ENCODE results near the gene IL36A. TPM values are rescaled to one million over a fixed set of nuclear protein-coding genes. Genes with fewer than 3 reads are reported as not detected.

The IL36A gene
- total and polyA plus RNA-seq, 2 experiments from 2014 or later = not detected

DNA sequence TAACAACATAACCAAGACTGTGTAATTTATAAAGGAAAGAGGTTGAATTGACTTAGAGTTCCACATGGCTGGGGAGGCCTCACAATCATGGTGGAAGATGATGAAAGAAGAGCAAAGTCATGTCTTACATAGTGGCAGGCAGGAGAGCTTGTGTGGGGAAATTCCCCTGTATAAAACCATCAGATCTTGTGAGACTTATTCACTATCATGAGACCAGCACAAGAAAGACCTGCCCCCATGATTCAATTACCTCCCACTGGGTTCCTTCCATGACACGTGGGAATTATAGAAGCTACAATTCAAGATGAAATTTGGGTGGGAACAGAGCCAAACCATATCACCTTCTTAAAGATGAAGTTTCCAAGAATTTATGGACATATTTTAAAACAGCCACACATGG lies 51.3 kb downstream of the IL36A start:
- Histone ChIP-seq H3K9me3 (ENCODE audit: low read depth) (no peaks in the 10 kb centered on the region), H3K4me1 (ENCODE audit: insufficient read depth) (no peaks in the 10 kb centered on the region), H3K4me3 (no peak overlapping the region), H3K79me2 (no peaks in the 10 kb centered on the region), H3K36me3 (replicated peaks; ENCODE audit: insufficient read depth, low read depth) (no peaks in the 10 kb centered on the region), H4K20me1 (ENCODE audit: insufficient read depth, poor library complexity, severe bottlenecking) (no peaks in the 10 kb centered on the region), H3K27ac (peak overlapping the region; percentile 63), H2AFZ (no peak overlapping the region), H3K9me2 (replicated peaks; ENCODE audit: insufficient read depth) (no peaks in the 10 kb centered on the region), H3K27me3 (no peaks in the 10 kb centered on the region), H3K4me2 (no peak overlapping the region)
- DNase-seq (ENCODE audit: low spot score) = peak; percentile 1
- 68% methylated on average over 1 of the region's 1 CpG for WGBS (ENCODE audit: low lambda C conversion rate, missing lambda C conversion rate)
- TF ChIP-seq EZH2 (IDR thresholded peaks at IDR 0.05; ENCODE audit: borderline replicate concordance) (no peak), EZH2phosphoT487 (IDR thresholded peaks at IDR 0.05; ENCODE audit: low read depth, severe bottlenecking, unreplicated experiment) (no peak), CTCF (IDR thresholded peaks at IDR 0.05; ENCODE audit: poor library complexity) (no peak)

- WGBS (ENCODE audit: low lambda C conversion rate, missing lambda C conversion rate) = 35% methylated on average over 1 of the region's 1 CpG
- Histone ChIP-seq H3K4me3 (no peak overlapping the region), H3K9me3 (ENCODE audit: low read depth) (no peaks in the 10 kb centered on the region), H3K27me3 (no peaks in the 10 kb centered on the region), H3K36me3 (replicated peaks; ENCODE audit: insufficient read depth, low read depth) (no peaks in the 10 kb centered on the region), H2AFZ (no peak overlapping the region), H3K4me2 (no peak overlapping the region), H4K20me1 (ENCODE audit: insufficient read depth, poor library complexity, severe bottlenecking) (no peaks in the 10 kb centered on the region), H3K27ac (peak overlapping the region; percentile 63), H3K9me2 (replicated peaks; ENCODE audit: insufficient read depth) (no peaks in the 10 kb centered on the region), H3K79me2 (no peaks in the 10 kb centered on the region), H3K4me1 (ENCODE audit: insufficient read depth) (no peaks in the 10 kb centered on the region)
- peak; percentile 1 for DNase-seq (ENCODE audit: low spot score)
- TF ChIP-seq CTCF (IDR thresholded peaks at IDR 0.05; ENCODE audit: poor library complexity) (no peak), EZH2 (IDR thresholded peaks at IDR 0.05; ENCODE audit: borderline replicate concordance) (no peak), EZH2phosphoT487 (IDR thresholded peaks at IDR 0.05; ENCODE audit: low read depth, severe bottlenecking, unreplicated experiment) (no peak)
Measured at GRCh38 chr2:113057117-113057516, 51.9 kb downstream of the IL36A start.

Small RNA genes within 50 kb of the gene (small RNA-seq; reads per million reads assigned to genes)
- not detected for gene HMGN2P23

Other genes starting within 250 kb of the IL36A start
- 4.3 and 8.1 TPM in 2 replicates for gene CKAP2L, start 240.8 kb upstream of the IL36A start, total RNA-seq
- 5.0 and 7.2 TPM in 2 replicates for gene CKAP2L, start 240.8 kb upstream of the IL36A start, polyA plus RNA-seq
- gene IL1A, start 221.0 kb upstream of the IL36A start, total RNA-seq = 2.3 and 3.1 TPM in 2 replicates
- 1.1 and 1.4 TPM in 2 replicates for gene IL1A, start 221.0 kb upstream of the IL36A start, polyA plus RNA-seq
- gene IL1B, start 168.7 kb upstream of the IL36A start, total RNA-seq = 0.76 and 1.1 TPM in 2 replicates
- 1.2 and 2.4 TPM in 2 replicates for gene IL1B, start 168.7 kb upstream of the IL36A start, polyA plus RNA-seq
- gene IL37, start 94.3 kb upstream of the IL36A start, total RNA-seq = not detected in 2 replicates
- not detected in 2 replicates for gene IL37, start 94.3 kb upstream of the IL36A start, polyA plus RNA-seq
- 0.20 TPM in 1 of 2 replicates, not detected in the other for gene IL36G, start 27.5 kb upstream of the IL36A start, total RNA-seq
- gene IL36G, start 27.5 kb upstream of the IL36A start, polyA plus RNA-seq = 1.0 TPM in 1 of 2 replicates, not detected in the other
- gene IL36B, start 47.4 kb downstream of the IL36A start, total RNA-seq = not detected in 2 replicates
- gene IL36B, start 47.4 kb downstream of the IL36A start, polyA plus RNA-seq = not detected in 2 replicates
- 0.12 and 0.63 TPM in 2 replicates for gene IL36RN, start 53.7 kb downstream of the IL36A start, total RNA-seq
- gene IL36RN, start 53.7 kb downstream of the IL36A start, polyA plus RNA-seq = 0.23 and 0.49 TPM in 2 replicates
- not detected in 2 replicates for gene IL1F10, start 62.5 kb downstream of the IL36A start, total RNA-seq
- not detected in 2 replicates for gene IL1F10, start 62.5 kb downstream of the IL36A start, polyA plus RNA-seq
- 3.1 and 4.3 TPM in 2 replicates for gene IL1RN, start 122.1 kb downstream of the IL36A start, total RNA-seq
- 4.5 and 7.3 TPM in 2 replicates for gene IL1RN, start 122.1 kb downstream of the IL36A start, polyA plus RNA-seq
- 22.6 and 26.5 TPM in 2 replicates for gene PSD4, start 168.5 kb downstream of the IL36A start, total RNA-seq
- 11.5 and 15.1 TPM in 2 replicates for gene PSD4, start 168.5 kb downstream of the IL36A start, polyA plus RNA-seq

All from hepatocyte (in vitro differentiated cells).